Measurements from ENCODE around the gene IL1R1. TPM values are rescaled to one million over a fixed set of nuclear protein-coding genes. Genes with fewer than 3 reads are reported as not detected.

IL1R1 gene
- total and polyA plus RNA-seq, 2 donors (not counting 1 experiment from before 2014, with no cell fraction given) = 110 to 232 TPM

GRCh38 chr2:102168026-102168771, 25.7 kb downstream of the IL1R1 start:
- Histone ChIP-seq H3K36me3 (ENCODE audit: control insufficient read depth, insufficient read depth, low read length) (peaks cover 5% of the 10 kb centered on the region), H3K27ac (ENCODE audit: insufficient read depth, low read length) (no peak overlapping the region), H3K9ac (ENCODE audit: insufficient read depth, low read length) (no peak overlapping the region), H2AFZ (ENCODE audit: low read length) (no peak overlapping the region), H4K20me1 (ENCODE audit: control insufficient read depth, extremely low read depth, insufficient read depth, low read length) (no peaks in the 10 kb centered on the region), H3K79me2 (ENCODE audit: control insufficient read depth, insufficient read depth, low read length) (no peaks in the 10 kb centered on the region), H3K4me1 (ENCODE audit: control insufficient read depth, extremely low read depth, insufficient read depth, low read length) (peaks cover 3% of the 10 kb centered on the region), H3K27me3 (ENCODE audit: control insufficient read depth, insufficient read depth, low read length) (no peaks in the 10 kb centered on the region), H3K9me3 (ENCODE audit: control insufficient read depth, insufficient read depth, low read depth, low read length) (no peaks in the 10 kb centered on the region), H3K4me2 (ENCODE audit: extremely low read depth, insufficient read depth, low read length) (no peak overlapping the region), H3K4me3 (replicated peaks in 1 of 4; ENCODE audit: control extremely low read depth in 1 of 4, insufficient read depth in 1 of 4, low read depth in 3 of 4, low read length in 4 of 4) (no peak overlapping the region)
- no peak for DNase-seq (ENCODE audit: low read depth in 2 of 2)
- TF ChIP-seq EZH2 (IDR thresholded peaks at IDR 0.05; ENCODE audit: low read length, missing control alignments) = no peak
- TF ChIP-seq, protein P1, sequence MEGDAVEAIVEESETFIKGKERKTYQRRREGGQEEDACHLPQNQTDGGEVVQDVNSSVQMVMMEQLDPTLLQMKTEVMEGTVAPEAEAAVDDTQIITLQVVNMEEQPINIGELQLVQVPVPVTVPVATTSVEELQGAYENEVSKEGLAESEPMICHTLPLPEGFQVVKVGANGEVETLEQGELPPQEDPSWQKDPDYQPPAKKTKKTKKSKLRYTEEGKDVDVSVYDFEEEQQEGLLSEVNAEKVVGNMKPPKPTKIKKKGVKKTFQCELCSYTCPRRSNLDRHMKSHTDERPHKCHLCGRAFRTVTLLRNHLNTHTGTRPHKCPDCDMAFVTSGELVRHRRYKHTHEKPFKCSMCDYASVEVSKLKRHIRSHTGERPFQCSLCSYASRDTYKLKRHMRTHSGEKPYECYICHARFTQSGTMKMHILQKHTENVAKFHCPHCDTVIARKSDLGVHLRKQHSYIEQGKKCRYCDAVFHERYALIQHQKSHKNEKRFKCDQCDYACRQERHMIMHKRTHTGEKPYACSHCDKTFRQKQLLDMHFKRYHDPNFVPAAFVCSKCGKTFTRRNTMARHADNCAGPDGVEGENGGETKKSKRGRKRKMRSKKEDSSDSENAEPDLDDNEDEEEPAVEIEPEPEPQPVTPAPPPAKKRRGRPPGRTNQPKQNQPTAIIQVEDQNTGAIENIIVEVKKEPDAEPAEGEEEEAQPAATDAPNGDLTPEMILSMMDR (conservative IDR thresholded peaks at IDR 0.05 in 1 of 2, IDR thresholded peaks at IDR 0.05 in 1 of 2; ENCODE audit: low read depth in 1 of 2, low read length in 2 of 2) = no peak

GRCh38 chr2:102171946-102172345, 29.4 kb downstream of the IL1R1 start:
- Histone ChIP-seq H3K27me3 (ENCODE audit: control insufficient read depth, insufficient read depth, low read length) (no peaks in the 10 kb centered on the region), H3K9ac (ENCODE audit: insufficient read depth, low read length) (no peak overlapping the region), H3K4me3 (replicated peaks in 1 of 4; ENCODE audit: control extremely low read depth in 1 of 4, insufficient read depth in 1 of 4, low read depth in 3 of 4, low read length in 4 of 4) (no peak overlapping the region), H4K20me1 (ENCODE audit: control insufficient read depth, extremely low read depth, insufficient read depth, low read length) (no peaks in the 10 kb centered on the region), H3K4me1 (ENCODE audit: control insufficient read depth, extremely low read depth, insufficient read depth, low read length) (no peaks in the 10 kb centered on the region), H3K9me3 (ENCODE audit: control insufficient read depth, insufficient read depth, low read depth, low read length) (no peaks in the 10 kb centered on the region), H2AFZ (ENCODE audit: low read length) (no peak overlapping the region), H3K27ac (ENCODE audit: insufficient read depth, low read length) (no peak overlapping the region), H3K36me3 (ENCODE audit: control insufficient read depth, insufficient read depth, low read length) (peaks cover 7% of the 10 kb centered on the region), H3K79me2 (ENCODE audit: control insufficient read depth, insufficient read depth, low read length) (no peaks in the 10 kb centered on the region), H3K4me2 (ENCODE audit: extremely low read depth, insufficient read depth, low read length) (no peak overlapping the region)
- no peak for DNase-seq (ENCODE audit: low read depth in 2 of 2)
- no peak for TF ChIP-seq EZH2 (IDR thresholded peaks at IDR 0.05; ENCODE audit: low read length, missing control alignments)
- TF ChIP-seq, protein P1 (conservative IDR thresholded peaks at IDR 0.05 in 1 of 2, IDR thresholded peaks at IDR 0.05 in 1 of 2; ENCODE audit: low read depth in 1 of 2, low read length in 2 of 2) = no peak

- DNase-seq (ENCODE audit: low read depth in 2 of 2) = no peak
- no peak overlapping the region for H3K4me2 ChIP-seq (ENCODE audit: extremely low read depth, insufficient read depth, low read length)
Measured at GRCh38 chr2:102172745-102173144, 30.2 kb downstream of the IL1R1 start.

More at GRCh38 chr2:102172745-102173144, 30.2 kb downstream of the IL1R1 start:
- Histone ChIP-seq H3K27ac (ENCODE audit: insufficient read depth, low read length) (no peak overlapping the region), H3K36me3 (ENCODE audit: control insufficient read depth, insufficient read depth, low read length) (peaks cover 12% of the 10 kb centered on the region), H3K79me2 (ENCODE audit: control insufficient read depth, insufficient read depth, low read length) (no peaks in the 10 kb centered on the region), H2AFZ (ENCODE audit: low read length) (no peak overlapping the region), H3K27me3 (ENCODE audit: control insufficient read depth, insufficient read depth, low read length) (no peaks in the 10 kb centered on the region), H3K9me3 (ENCODE audit: control insufficient read depth, insufficient read depth, low read depth, low read length) (no peaks in the 10 kb centered on the region), H4K20me1 (ENCODE audit: control insufficient read depth, extremely low read depth, insufficient read depth, low read length) (no peaks in the 10 kb centered on the region), H3K9ac (ENCODE audit: insufficient read depth, low read length) (no peak overlapping the region), H3K4me3 (replicated peaks in 1 of 4; ENCODE audit: control extremely low read depth in 1 of 4, insufficient read depth in 1 of 4, low read depth in 3 of 4, low read length in 4 of 4) (no peak overlapping the region), H3K4me1 (ENCODE audit: control insufficient read depth, extremely low read depth, insufficient read depth, low read length) (no peaks in the 10 kb centered on the region)
- TF ChIP-seq EZH2 (IDR thresholded peaks at IDR 0.05; ENCODE audit: low read length, missing control alignments) = no peak
- TF ChIP-seq, protein P1 (conservative IDR thresholded peaks at IDR 0.05 in 1 of 2, IDR thresholded peaks at IDR 0.05 in 1 of 2; ENCODE audit: low read depth in 1 of 2, low read length in 2 of 2) = no peak

All from fibroblast of lung (primary cell).